SK-N-SH (cell line): ENCODE measurements around the gene PHF21A. TPM values are rescaled to one million over a fixed set of nuclear protein-coding genes. Genes with fewer than 3 reads are reported as not detected.

ENCODE experiments used
- CTCF ChIA-PET: fragments of 300-600, 350-600 bp; formaldehyde crosslinking; extraction: SDS; loops from one replicate; lab custom pipeline; 2021; lab: Yijun Ruan, JAX
- POLR2A ChIA-PET: fragments of 350-600 bp; sonication (Branson Sonifier 250); formaldehyde crosslinking; extraction: SDS; loops from one replicate; lab custom pipeline; 2020; ENCODE audit warnings: antibody characterized with exemption, inconsistent platforms; lab: Yijun Ruan, JAX
- DNase-seq: peaks from one replicate; pipeline ENCODE4 v3.0.0; 2012
- H2AFZ ChIP-seq: fragments of 200-600 bp; sonication (generic); 2 replicates; pipeline ENCODE4 v1.8.1; 2016; ENCODE audit warnings: antibody characterized with exemption, mild to moderate bottlenecking, low read depth
- H3F3A ChIP-seq: fragments of 200-600 bp; sonication (generic); replicated peaks from 2 replicates; pipeline ENCODE3; 2016; ENCODE audit warnings: antibody characterized with exemption, mild to moderate bottlenecking; ENCODE audit not compliant: insufficient read depth
- H3K27ac ChIP-seq, 2 experiments: fragments of 200-500 bp in 1 of 2; fragments of 200-600 bp in 1 of 2; sonication (Bioruptor generic) in 1 of 2; sonication (generic), shearing (Covaris generic) in 1 of 2; 2 replicates each; pipeline versions ENCODE4 v1.5.1 to v1.6.1; 2014 to 2016; ENCODE audit warnings: low read depth in 2 of 2, inconsistent platforms in 1 of 2, low read length in 1 of 2, mild to moderate bottlenecking in 1 of 2, mixed read lengths in 1 of 2
- H3K27me3 ChIP-seq: fragments of 200-600 bp; sonication (generic), shearing (Covaris generic); 2 replicates; pipeline ENCODE4 v1.6.1; 2016; ENCODE audit warnings: mixed run types; ENCODE audit not compliant: insufficient read depth
- H3K36me3 ChIP-seq, 2 experiments: fragments of 200-500 bp in 1 of 2; fragments of 200-600 bp in 1 of 2; sonication (Bioruptor generic) in 1 of 2; sonication (generic) in 1 of 2; replicated peaks in 1 of 2; 2 replicates each; pipeline versions ENCODE3 to v1.5.1; 2014 to 2016; ENCODE audit warnings: low read length in 1 of 2, mild to moderate bottlenecking in 1 of 2; ENCODE audit not compliant: insufficient read depth in 2 of 2, control insufficient read depth in 1 of 2
- H3K4me1 ChIP-seq, 2 experiments: fragments of 200-500 bp in 1 of 2; fragments of 200-600 bp in 1 of 2; sonication (Bioruptor generic) in 1 of 2; sonication (generic), shearing (Covaris generic) in 1 of 2; 2 replicates each; pipeline versions ENCODE4 v1.5.1 to v1.6.1; 2014 to 2016; ENCODE audit warnings: low read depth in 1 of 2, low read length in 1 of 2, mixed run types in 1 of 2; ENCODE audit not compliant: insufficient read depth in 2 of 2, control insufficient read depth in 1 of 2
- H3K4me2 ChIP-seq: fragments of 200-600 bp; sonication (generic), shearing (Covaris generic); 2 replicates; pipeline ENCODE4 v1.6.1; 2017; ENCODE audit warnings: mixed run types
- H3K4me3 ChIP-seq, 2 experiments: fragments of 200-500 bp in 1 of 2; fragments of 200-600 bp in 1 of 2; sonication (Bioruptor generic) in 1 of 2; sonication (generic), shearing (Covaris generic) in 1 of 2; 2 replicates each; pipeline versions ENCODE4 v1.5.1 to v1.8.1; 2014 to 2016; ENCODE audit warnings: low read depth in 2 of 2, inconsistent platforms in 1 of 2, low read length in 1 of 2, mild to moderate bottlenecking in 1 of 2, mixed read lengths in 1 of 2, moderate library complexity in 1 of 2
- H3K79me2 ChIP-seq: fragments of 200-600 bp; sonication (generic); 2 replicates; pipeline ENCODE4 v1.8.1; 2017; ENCODE audit warnings: mild to moderate bottlenecking; ENCODE audit not compliant: insufficient read depth
- H3K9ac ChIP-seq: fragments of 200-600 bp; sonication (generic); 2 replicates; pipeline ENCODE4 v1.6.1; 2017; ENCODE audit warnings: mixed run types
- H3K9me2 ChIP-seq: fragments of 200-600 bp; sonication (generic); 2 replicates; pipeline ENCODE4 v1.6.1; 2017; ENCODE audit warnings: mixed run types
- H3K9me3 ChIP-seq: fragments of 200-600 bp; sonication (generic); 2 replicates; pipeline ENCODE4 v1.6.1; 2017; ENCODE audit warnings: mixed run types, mild to moderate bottlenecking, moderate library complexity
- H4K20me1 ChIP-seq: fragments of 200-600 bp; sonication (generic); 2 replicates; pipeline ENCODE4 v1.6.1; 2017; ENCODE audit warnings: mild to moderate bottlenecking, mixed run types; ENCODE audit not compliant: insufficient read depth
- CHD2 ChIP-seq: fragments of 150-350 bp; IDR thresholded peaks from 2 replicates; pipeline ENCODE4 v1.6.1; 2018; ENCODE audit warnings: low read length; ENCODE audit not compliant: partially characterized antibody
- EP300 ChIP-seq, 2 experiments: IDR thresholded peaks; 2 replicates each; pipeline versions ENCODE4 v1.4.0 to v1.6.1; 2012; ENCODE audit warnings: borderline replicate concordance in 1 of 2, low read depth in 1 of 2, low read length in 1 of 2
- EZH2phosphoT487 ChIP-seq: fragments of 200-600 bp; sonication (generic); IDR thresholded peaks from 2 replicates; pipeline ENCODE4 v1.6.1; 2017; ENCODE audit warnings: low read depth, mixed run types, mild to moderate bottlenecking, antibody characterized with exemption, moderate library complexity, borderline replicate concordance
- FOSL2 ChIP-seq: IDR thresholded peaks from 2 replicates; pipeline ENCODE4 v1.4.0; 2012; ENCODE audit warnings: low read depth, mild to moderate bottlenecking, moderate library complexity, borderline replicate concordance
- FOXJ3 ChIP-seq: sonication (generic); formaldehyde crosslinking; IDR thresholded peaks from 2 replicates; pipeline ENCODE4 v1.5.1; 2020; ENCODE audit warnings: mild to moderate bottlenecking, missing genetic modification reagents
- FOXM1 ChIP-seq: IDR thresholded peaks from 2 replicates; pipeline ENCODE4 v1.4.0; 2012; ENCODE audit warnings: low read depth, mild to moderate bottlenecking
- GABPA ChIP-seq: IDR thresholded peaks from 2 replicates; pipeline ENCODE4 v1.4.0; 2012; ENCODE audit warnings: low read depth, mild to moderate bottlenecking
- GATA2 ChIP-seq: sonication (generic); formaldehyde crosslinking; IDR thresholded peaks from 2 replicates; pipeline ENCODE4 v1.5.0; 2020; ENCODE audit warnings: mild to moderate bottlenecking, missing genetic modification reagents
- JUND ChIP-seq: IDR thresholded peaks from 2 replicates; pipeline ENCODE4 v1.4.0; 2012
- MAX ChIP-seq: IDR thresholded peaks from 2 replicates; pipeline ENCODE4 v1.4.0; 2012; ENCODE audit warnings: low read depth
- MEF2A ChIP-seq: IDR thresholded peaks from 2 replicates; pipeline ENCODE4 v1.4.0; 2012; ENCODE audit warnings: low read depth, borderline replicate concordance
- MXI1 ChIP-seq: IDR thresholded peaks from 2 replicates; pipeline ENCODE4 v1.6.1; 2012; ENCODE audit warnings: mild to moderate bottlenecking, low read depth, low read length, improper control_type of control experiment
- NFIC ChIP-seq: IDR thresholded peaks from 2 replicates; pipeline ENCODE4 v1.4.0; 2012; ENCODE audit warnings: borderline replicate concordance
- NRF1 ChIP-seq: IDR thresholded peaks from 2 replicates; pipeline ENCODE4 v1.6.1; 2012; ENCODE audit warnings: low read depth, mild to moderate bottlenecking, low read length
- RAD21 ChIP-seq: IDR thresholded peaks from 2 replicates; pipeline ENCODE4 v1.6.1; 2012; ENCODE audit warnings: mild to moderate bottlenecking, low read length
- RFX5 ChIP-seq: IDR thresholded peaks from 2 replicates; pipeline ENCODE4 v1.6.1; 2012; ENCODE audit warnings: mild to moderate bottlenecking, improper control_type of control experiment, low read length
- RXRA ChIP-seq: IDR thresholded peaks from 2 replicates; pipeline ENCODE4 v1.4.0; 2012; ENCODE audit warnings: low read depth, mild to moderate bottlenecking, borderline replicate concordance
- SMC3 ChIP-seq: IDR thresholded peaks from 2 replicates; pipeline ENCODE4 v1.6.1; 2012; ENCODE audit warnings: low read depth, low read length, improper control_type of control experiment
- TCF12 ChIP-seq: IDR thresholded peaks from 2 replicates; pipeline ENCODE4 v1.4.0; 2012
- TEAD4 ChIP-seq: IDR thresholded peaks from 2 replicates; pipeline ENCODE4 v1.4.0; 2012; ENCODE audit warnings: mild to moderate bottlenecking, borderline replicate concordance; ENCODE audit not compliant: insufficient read depth
- USF1 ChIP-seq: IDR thresholded peaks from 2 replicates; pipeline ENCODE4 v1.4.0; 2012; ENCODE audit warnings: low read depth, borderline replicate concordance
- YY1 ChIP-seq: IDR thresholded peaks from 2 replicates; pipeline ENCODE4 v1.4.0; 2012; ENCODE audit warnings: low read depth, mild to moderate bottlenecking
- WGBS: methylation state at CpG from one replicate; pipeline ENCODE4 v1.1.6; 2017; ENCODE audit warnings: low lambda C conversion rate; 5-methylcytosine and 5-hydroxymethylcytosine counted together
- polyA plus RNA-seq, 3 experiments: library from polyadenylated mRNA; depleted of rRNA; stranded (reverse); fragments of >200 nt; gene quantifications; 2 replicates each; pipeline ENCODE4 v1.2.3, GENCODE V29; 2012
- TF ChIP-seq, protein P1 (sequence below): IDR thresholded peaks from 2 replicates; pipeline ENCODE4; 2012

The PHF21A gene
- polyA plus RNA-seq, 1 of the 3 experiments (the other 2 are of a cell fraction) = 18.8 TPM

DNA sequence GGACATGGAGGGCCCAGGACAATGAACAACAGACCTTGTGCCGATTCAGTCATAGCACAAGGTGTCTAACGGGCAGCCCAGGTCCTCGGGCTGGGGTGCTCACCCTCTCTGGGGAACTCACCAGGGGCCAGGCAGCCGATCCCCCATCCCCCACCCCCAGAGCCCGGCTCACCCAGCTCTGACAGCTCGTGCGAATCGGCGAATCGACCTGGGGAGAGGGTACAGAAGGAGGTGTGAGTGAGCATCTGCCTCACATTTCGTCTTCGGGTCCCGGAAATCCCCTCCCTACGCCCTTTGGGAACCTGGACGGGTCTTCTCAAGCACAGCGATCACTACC is 204.0 kb downstream of the PHF21A start:
- 1% methylated on average over 14 of the region's 16 CpGs for WGBS
- H3K27me3 ChIP-seq = no peaks in the 10 kb centered on the region
- H4K20me1 ChIP-seq = no peaks in the 10 kb centered on the region
- CTCF ChIA-PET = interaction anchor here (0.9 to 6.2 kb wide), 5 partner anchors 19 to 322 kb away, joined by 3 to 35 read pairs (median 4); no protein-coding TSS in a partner anchor
- DNase-seq = no peak
- H3F3A ChIP-seq = peaks cover 4% of the 10 kb centered on the region
- H3K4me3 ChIP-seq = peak overlapping the region; percentile 95 to 99
- peak overlapping the region; percentile 97 for H3K4me2 ChIP-seq
- TF ChIP-seq JUND = no peak
- TF ChIP-seq NFIC = no peak
- TF ChIP-seq GABPA = no peak
- no peak for TF ChIP-seq SMC3
- no peak for TF ChIP-seq MEF2A
- TF ChIP-seq EP300 (IDR thresholded peaks at IDR 0.05; ENCODE audit: borderline replicate concordance in 1 of 2, low read depth in 1 of 2, low read length in 1 of 2) = no peak
- TF ChIP-seq EZH2phosphoT487 = no peak
- no peak for TF ChIP-seq MXI1
- no peak for TF ChIP-seq NRF1
- TF ChIP-seq RXRA = no peak
- no peak for TF ChIP-seq FOXJ3 (CRISPR knock-in tag)
- TF ChIP-seq, protein P1, sequence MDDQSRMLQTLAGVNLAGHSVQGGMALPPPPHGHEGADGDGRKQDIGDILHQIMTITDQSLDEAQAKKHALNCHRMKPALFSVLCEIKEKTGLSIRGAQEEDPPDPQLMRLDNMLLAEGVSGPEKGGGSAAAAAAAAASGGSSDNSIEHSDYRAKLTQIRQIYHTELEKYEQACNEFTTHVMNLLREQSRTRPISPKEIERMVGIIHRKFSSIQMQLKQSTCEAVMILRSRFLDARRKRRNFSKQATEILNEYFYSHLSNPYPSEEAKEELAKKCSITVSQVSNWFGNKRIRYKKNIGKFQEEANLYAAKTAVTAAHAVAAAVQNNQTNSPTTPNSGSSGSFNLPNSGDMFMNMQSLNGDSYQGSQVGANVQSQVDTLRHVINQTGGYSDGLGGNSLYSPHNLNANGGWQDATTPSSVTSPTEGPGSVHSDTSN = no peak
- TF ChIP-seq TCF12 = no peak
- no peak for TF ChIP-seq FOSL2
- no peak for TF ChIP-seq CHD2
- TF ChIP-seq USF1 = no peak
- no peak for TF ChIP-seq RAD21
- no peak for TF ChIP-seq YY1
- TF ChIP-seq TEAD4 = no peak
- H3K79me2 ChIP-seq = peaks cover 19% of the 10 kb centered on the region
- POLR2A ChIA-PET = interaction anchor here (1.2 to 2.3 kb wide), 4 partner anchors 9 to 36 kb away, joined by 3 to 15 read pairs (median 4); no protein-coding TSS in a partner anchor
- peaks cover 0 to 28% of the 10 kb centered on the region in 2 experiments for H3K36me3 ChIP-seq
- H3K9me2 ChIP-seq = no peaks in the 10 kb centered on the region
- peaks cover 7 to 17% of the 10 kb centered on the region in 2 experiments; a peak in 3 of 4 replicates for H3K4me1 ChIP-seq
- no peaks in the 10 kb centered on the region for H3K9me3 ChIP-seq
- H3K27ac ChIP-seq = peak overlapping the region; percentile 83 to 89
- peak overlapping the region; percentile 77 for H2AFZ ChIP-seq
- H3K9ac ChIP-seq = peak overlapping the region; percentile 89

- Histone ChIP-seq H3K4me3 (no peak overlapping the region), H3K36me3 (peaks cover 0 to 34% of the 10 kb centered on the region in 2 experiments), H3K4me2 (no peak overlapping the region), H2AFZ (no peak overlapping the region), H3K4me1 (peaks cover 7 to 17% of the 10 kb centered on the region in 2 experiments; a peak in 3 of 4 replicates), H3F3A (peaks cover 4% of the 10 kb centered on the region), H3K79me2 (peaks cover 19% of the 10 kb centered on the region), H3K9ac (no peak overlapping the region), H3K9me2 (no peaks in the 10 kb centered on the region), H4K20me1 (no peaks in the 10 kb centered on the region), H3K27ac (no peak overlapping the region), H3K27me3 (no peaks in the 10 kb centered on the region), H3K9me3 (no peaks in the 10 kb centered on the region)
- CTCF ChIA-PET = interaction anchor here (1.0 to 1.5 kb wide), 3 partner anchors 35 to 72 kb away, joined by 4 to 6 read pairs (median 4); no protein-coding TSS in a partner anchor
- TF ChIP-seq JUND = no peak
- TF ChIP-seq TCF12 = no peak
- no peak for TF ChIP-seq RFX5
- TF ChIP-seq TEAD4 = no peak
- TF ChIP-seq CHD2 = no peak
- no peak for TF ChIP-seq GATA2 (CRISPR knock-in tag)
- TF ChIP-seq, protein P1 = no peak
- no peak for TF ChIP-seq FOXM1
- TF ChIP-seq MAX = no peak
- no peak for TF ChIP-seq NRF1
- POLR2A ChIA-PET = no interaction called here
- no peak for DNase-seq
- 83% methylated on average over 12 of the region's 13 CpGs for WGBS
Observed at GRCh38 chr11:45915446-45915845, 205.8 kb downstream of the PHF21A start.
